GM12878 (cell line): ENCODE results near the gene KLHL7.

Source experiments
- CTCF ChIP-seq, 3 experiments: IDR thresholded peaks in 2 of 3; conservative IDR thresholded peaks in 1 of 3; 2 replicates each; pipeline ENCODE4 v1.5.1; 2011; ENCODE audit warnings: low read depth in 3 of 3, low read length in 3 of 3, mild to moderate bottlenecking in 3 of 3, control low read depth in 2 of 3, moderate library complexity in 2 of 3, inconsistent platforms in 1 of 3, mixed read lengths in 1 of 3; ENCODE audit not compliant: control insufficient read depth in 2 of 3, insufficient read depth in 1 of 3; ENCODE audit errors: extremely low read depth in 1 of 3
- EED ChIP-seq: sonication (generic); IDR thresholded peaks from 2 replicates; pipeline ENCODE4 v1.6.1; 2016; ENCODE audit warnings: antibody characterized with exemption, low read depth
- EZH2 ChIP-seq: IDR thresholded peaks from 2 replicates; pipeline ENCODE4 v1.6.1; 2012; ENCODE audit warnings: low read depth, mild to moderate bottlenecking, control low read depth, inconsistent platforms, low read length, borderline replicate concordance; ENCODE audit not compliant: control insufficient read depth
- POLR2A ChIP-seq: IDR thresholded peaks from 2 replicates; pipeline ENCODE4 v1.6.1; 2011; ENCODE audit warnings: low read depth, mild to moderate bottlenecking, low read length
- POU2F2 ChIP-seq: IDR thresholded peaks from 3 replicates; pipeline ENCODE4 v1.6.1; 2011; ENCODE audit warnings: low read depth, mild to moderate bottlenecking, low read length, borderline replicate concordance
- RFX5 ChIP-seq: IDR thresholded peaks from 2 replicates; pipeline ENCODE4 v1.6.1; 2011; ENCODE audit warnings: low read depth, low read length, improper control_type of control experiment
- SMAD1 ChIP-seq: fragments of 450-650 bp; IDR thresholded peaks from 2 replicates; pipeline ENCODE4 v1.6.1; 2018; ENCODE audit warnings: mild to moderate bottlenecking, low read depth; ENCODE audit not compliant: partially characterized antibody
- STAT3 ChIP-seq: IDR thresholded peaks from 2 replicates; pipeline ENCODE4 v1.6.1; 2011; ENCODE audit warnings: low read depth, low read length, improper control_type of control experiment
- ZNF274 ChIP-seq: IDR thresholded peaks from one replicate; pipeline ENCODE4 v1.8.0; 2011; ENCODE audit not compliant: insufficient read length, insufficient read depth
- TF ChIP-seq, protein P1 (sequence below): IDR thresholded peaks from 2 replicates; pipeline ENCODE4 v1.6.1; 2011; ENCODE audit warnings: low read depth, mild to moderate bottlenecking, low read length, moderate library complexity, borderline replicate concordance; ENCODE audit errors: extremely low read depth
- TF ChIP-seq, protein P2 (sequence below): IDR thresholded peaks from 2 replicates; pipeline ENCODE4 v1.6.1; 2012; ENCODE audit warnings: low read depth, low read length, improper control_type of control experiment

DNA sequence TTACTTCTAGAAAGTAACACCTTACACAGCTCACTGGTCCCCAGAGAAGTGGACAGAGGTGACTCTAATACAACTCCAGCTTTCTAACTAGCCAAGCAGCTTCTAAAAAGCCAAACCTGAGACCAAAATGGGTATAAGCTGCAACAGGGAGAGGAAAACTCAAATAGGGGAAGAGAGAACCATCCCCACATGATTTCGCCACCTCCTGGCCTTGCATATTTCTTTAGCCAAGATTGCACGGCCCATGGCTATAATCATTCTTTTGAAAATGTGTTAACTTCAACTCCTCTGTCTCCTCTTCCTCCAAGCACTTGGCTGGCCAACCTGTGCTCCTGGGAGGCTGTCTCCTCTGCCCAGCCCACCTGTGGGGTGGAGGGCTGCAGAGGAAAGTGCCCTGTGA is 104.9 kb downstream of the KLHL7 start:
- TF ChIP-seq, protein P1, sequence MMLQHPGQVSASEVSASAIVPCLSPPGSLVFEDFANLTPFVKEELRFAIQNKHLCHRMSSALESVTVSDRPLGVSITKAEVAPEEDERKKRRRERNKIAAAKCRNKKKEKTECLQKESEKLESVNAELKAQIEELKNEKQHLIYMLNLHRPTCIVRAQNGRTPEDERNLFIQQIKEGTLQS = no peak
- TF ChIP-seq, protein P2, sequence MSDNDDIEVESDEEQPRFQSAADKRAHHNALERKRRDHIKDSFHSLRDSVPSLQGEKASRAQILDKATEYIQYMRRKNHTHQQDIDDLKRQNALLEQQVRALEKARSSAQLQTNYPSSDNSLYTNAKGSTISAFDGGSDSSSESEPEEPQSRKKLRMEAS = no peak
- TF ChIP-seq POU2F2 (no peak), STAT3 (no peak), ZNF274 (no peak), SMAD1 (no peak), EED (no peak), POLR2A (no peak), CTCF (IDR thresholded peaks at IDR 0.05 in 2 of 3, conservative IDR thresholded peaks at IDR 0.05 in 1 of 3; ENCODE audit: control insufficient read depth in 2 of 3, extremely low read depth in 1 of 3, insufficient read depth in 1 of 3, low read depth in 3 of 3, low read length in 3 of 3) (no peak), EZH2 (no peak), RFX5 (no peak)
